Loucy (cell line): ENCODE data around the gene ACACB.

ENCODE experiments used
- H2AFZ ChIP-seq: fragments of 200-600 bp; sonication (generic); 2 replicates; pipeline ENCODE4 v1.6.0; 2016; ENCODE audit warnings: antibody characterized with exemption, mild to moderate bottlenecking, low read length, moderate library complexity
- H3F3A ChIP-seq: fragments of 200-600 bp; 2 replicates; pipeline ENCODE4 v1.6.0; 2016; ENCODE audit warnings: antibody characterized with exemption, low read depth, mild to moderate bottlenecking
- H3K27me3 ChIP-seq: fragments of 200-600 bp; sonication (generic); 2 replicates; pipeline ENCODE4 v1.6.1; 2014; ENCODE audit warnings: low read length, mild to moderate bottlenecking; ENCODE audit not compliant: insufficient read depth, poor library complexity, severe bottlenecking
- H3K36me3 ChIP-seq: fragments of 200-600 bp; sonication (generic); 2 replicates; pipeline ENCODE4 v1.6.1; 2016; ENCODE audit warnings: low read length; ENCODE audit not compliant: insufficient read depth
- H3K4me1 ChIP-seq: fragments of 200-600 bp; sonication (generic); 2 replicates; pipeline ENCODE4 v1.5.1; 2014; ENCODE audit warnings: low read length, mild to moderate bottlenecking; ENCODE audit not compliant: insufficient read depth, poor library complexity, severe bottlenecking
- H3K4me2 ChIP-seq: fragments of 200-600 bp; sonication (generic); 2 replicates; pipeline ENCODE4 v1.6.0; 2014; ENCODE audit warnings: antibody characterized with exemption, low read length, low read depth, mild to moderate bottlenecking; ENCODE audit not compliant: poor library complexity, severe bottlenecking
- H3K4me3 ChIP-seq: fragments of 200-600 bp; sonication (generic); 2 replicates; pipeline ENCODE4 v1.5.1; 2014; ENCODE audit warnings: low read length, mild to moderate bottlenecking, mixed read lengths; ENCODE audit not compliant: poor library complexity, severe bottlenecking
- H3K79me2 ChIP-seq: fragments of 200-600 bp; sonication (generic); 2 replicates; pipeline ENCODE4 v1.6.1; 2014; ENCODE audit warnings: low read length; ENCODE audit not compliant: insufficient read depth
- H3K9ac ChIP-seq: fragments of 200-600 bp; sonication (generic); 2 replicates; pipeline ENCODE4 v1.6.0; 2014; ENCODE audit warnings: mild to moderate bottlenecking, low read depth, low read length, moderate library complexity; ENCODE audit not compliant: poor library complexity, severe bottlenecking
- H3K9me2 ChIP-seq: fragments of 200-600 bp; sonication (generic); replicated peaks from 2 replicates; pipeline ENCODE4 v1.6.1; 2016; ENCODE audit warnings: low read depth, low read length, mixed read lengths
- H3K9me3 ChIP-seq: fragments of 200-600 bp; sonication (generic); 2 replicates; pipeline ENCODE4 v1.6.1; 2014; ENCODE audit warnings: mild to moderate bottlenecking, antibody characterized with exemption, low read length, low read depth; ENCODE audit not compliant: insufficient read depth
- H4K20me1 ChIP-seq: fragments of 200-600 bp; sonication (generic); 2 replicates; pipeline ENCODE4 v1.6.0; 2014; ENCODE audit warnings: antibody characterized with exemption, low read length, mild to moderate bottlenecking; ENCODE audit not compliant: insufficient read depth, poor library complexity, severe bottlenecking
- EZH2phosphoT487 ChIP-seq: fragments of 200-600 bp; IDR thresholded peaks from 2 replicates; pipeline ENCODE4 v1.6.1; 2018; ENCODE audit warnings: antibody characterized with exemption, mild to moderate bottlenecking, moderate library complexity, borderline replicate concordance
- TF ChIP-seq, protein P1 (sequence below): fragments of 200-600 bp; sonication (generic); conservative IDR thresholded peaks from 2 replicates; pipeline ENCODE4 v1.5.1; 2014; ENCODE audit warnings: mild to moderate bottlenecking, antibody characterized with exemption, low read length

ACACB gene

GRCh38 chr12:109167781-109168180, 51.4 kb downstream of the ACACB start:
- H3K79me2 ChIP-seq: no peaks in the 10 kb centered on the region
- H3K9ac ChIP-seq: no peak overlapping the region
- peaks cover 6% of the 10 kb centered on the region; the same call in 1 of the 2 replicates for H3K36me3 ChIP-seq
- no peak overlapping the region for H2AFZ ChIP-seq
- no peaks in the 10 kb centered on the region for H3F3A ChIP-seq
- TF ChIP-seq EZH2phosphoT487: no peak
- TF ChIP-seq, protein P1, sequence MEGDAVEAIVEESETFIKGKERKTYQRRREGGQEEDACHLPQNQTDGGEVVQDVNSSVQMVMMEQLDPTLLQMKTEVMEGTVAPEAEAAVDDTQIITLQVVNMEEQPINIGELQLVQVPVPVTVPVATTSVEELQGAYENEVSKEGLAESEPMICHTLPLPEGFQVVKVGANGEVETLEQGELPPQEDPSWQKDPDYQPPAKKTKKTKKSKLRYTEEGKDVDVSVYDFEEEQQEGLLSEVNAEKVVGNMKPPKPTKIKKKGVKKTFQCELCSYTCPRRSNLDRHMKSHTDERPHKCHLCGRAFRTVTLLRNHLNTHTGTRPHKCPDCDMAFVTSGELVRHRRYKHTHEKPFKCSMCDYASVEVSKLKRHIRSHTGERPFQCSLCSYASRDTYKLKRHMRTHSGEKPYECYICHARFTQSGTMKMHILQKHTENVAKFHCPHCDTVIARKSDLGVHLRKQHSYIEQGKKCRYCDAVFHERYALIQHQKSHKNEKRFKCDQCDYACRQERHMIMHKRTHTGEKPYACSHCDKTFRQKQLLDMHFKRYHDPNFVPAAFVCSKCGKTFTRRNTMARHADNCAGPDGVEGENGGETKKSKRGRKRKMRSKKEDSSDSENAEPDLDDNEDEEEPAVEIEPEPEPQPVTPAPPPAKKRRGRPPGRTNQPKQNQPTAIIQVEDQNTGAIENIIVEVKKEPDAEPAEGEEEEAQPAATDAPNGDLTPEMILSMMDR: no peak
- H3K4me2 ChIP-seq: no peak overlapping the region
- peaks cover 4% of the 10 kb centered on the region for H3K4me1 ChIP-seq
- H3K9me3 ChIP-seq: no peaks in the 10 kb centered on the region
- H3K4me3 ChIP-seq: no peak overlapping the region
- no peaks in the 10 kb centered on the region for H3K9me2 ChIP-seq
- no peaks in the 10 kb centered on the region for H4K20me1 ChIP-seq
- no peaks in the 10 kb centered on the region for H3K27me3 ChIP-seq

GRCh38 chr12:109169262-109169661, 52.9 kb downstream of the ACACB start:
- Histone ChIP-seq H3K9me2 (no peaks in the 10 kb centered on the region), H3K36me3 (peaks cover 13% of the 10 kb centered on the region; the same call in 1 of the 2 replicates), H3K4me1 (no peaks in the 10 kb centered on the region), H3F3A (no peaks in the 10 kb centered on the region), H2AFZ (no peak overlapping the region), H3K9ac (no peak overlapping the region), H3K4me3 (no peak overlapping the region), H4K20me1 (no peaks in the 10 kb centered on the region), H3K4me2 (no peak overlapping the region), H3K79me2 (no peaks in the 10 kb centered on the region), H3K27me3 (no peaks in the 10 kb centered on the region), H3K9me3 (no peaks in the 10 kb centered on the region)
- no peak for TF ChIP-seq EZH2phosphoT487
- TF ChIP-seq, protein P1: no peak

DNA sequence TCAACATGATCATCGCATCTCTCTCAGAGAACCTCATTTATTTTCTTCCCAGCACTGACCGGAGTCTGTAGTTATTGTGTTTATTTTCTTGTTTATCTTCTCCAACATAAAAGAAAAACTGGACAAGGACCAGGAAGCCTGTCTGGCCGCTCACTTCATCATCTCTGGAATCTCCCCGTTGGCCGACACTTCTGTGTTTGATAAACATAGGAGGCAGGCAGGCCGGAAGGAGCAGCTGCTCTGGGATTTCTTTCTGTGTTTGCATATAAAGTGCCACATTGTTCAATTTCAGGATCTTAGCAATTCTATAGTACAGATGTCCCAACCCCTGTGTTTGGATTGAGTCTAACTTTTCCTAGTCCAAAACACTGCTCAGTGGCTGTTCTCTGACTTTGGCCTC, 53.3 kb downstream of the ACACB start:
- no peak overlapping the region for H2AFZ ChIP-seq
- H4K20me1 ChIP-seq: no peaks in the 10 kb centered on the region
- H3K79me2 ChIP-seq: no peaks in the 10 kb centered on the region
- H3K4me1 ChIP-seq: no peaks in the 10 kb centered on the region
- H3K4me3 ChIP-seq: no peak overlapping the region
- no peaks in the 10 kb centered on the region for H3K9me3 ChIP-seq
- no peaks in the 10 kb centered on the region for H3K27me3 ChIP-seq
- TF ChIP-seq, protein P1: no peak
- TF ChIP-seq EZH2phosphoT487: no peak
- H3K4me2 ChIP-seq: no peak overlapping the region
- H3K36me3 ChIP-seq: peaks cover 14% of the 10 kb centered on the region; the same call in 1 of the 2 replicates
- H3K9ac ChIP-seq: no peak overlapping the region
- no peaks in the 10 kb centered on the region for H3F3A ChIP-seq
- H3K9me2 ChIP-seq: no peaks in the 10 kb centered on the region
